HepG2 (cell line): ENCODE measurements around the gene AGBL2. TPM values are rescaled to one million over a fixed set of nuclear protein-coding genes. Genes with fewer than 3 reads are reported as not detected.

Source experiments
- BHLHE40 ChIP-seq: IDR thresholded peaks from 2 replicates; pipeline ENCODE4 v1.6.1; 2011; ENCODE audit warnings: low read length, improper control_type of control experiment
- CENPX ChIP-seq: sonication (generic); formaldehyde crosslinking; IDR thresholded peaks from 2 replicates; pipeline ENCODE4 v1.9.0; 2021; ENCODE audit warnings: mild to moderate bottlenecking, missing genetic modification reagents, moderate library complexity
- EZH2 ChIP-seq: conservative IDR thresholded peaks from 2 replicates; pipeline ENCODE4 v1.6.1; 2012; ENCODE audit warnings: mild to moderate bottlenecking, low read depth, low read length, moderate library complexity
- GPN1 ChIP-seq: sonication (generic); formaldehyde crosslinking; IDR thresholded peaks from 2 replicates; pipeline ENCODE4 v1.5.1; 2020; ENCODE audit warnings: missing genetic modification reagents, borderline replicate concordance
- JUND ChIP-seq: sonication (generic); formaldehyde crosslinking; IDR thresholded peaks from 2 replicates; pipeline ENCODE4 v1.8.0; 2022; ENCODE audit warnings: mild to moderate bottlenecking, missing genetic modification reagents
- NFE2L1 ChIP-seq: sonication (generic); formaldehyde crosslinking; IDR thresholded peaks from 2 replicates; pipeline ENCODE4 v1.4.0; 2020; ENCODE audit warnings: missing genetic modification reagents, mild to moderate bottlenecking, borderline replicate concordance
- PHF20 ChIP-seq: sonication (generic); formaldehyde crosslinking; IDR thresholded peaks from 2 replicates; pipeline ENCODE4 v1.5.0; 2020; ENCODE audit warnings: mild to moderate bottlenecking, missing genetic modification reagents
- POLR2AphosphoS5 ChIP-seq: IDR thresholded peaks from 2 replicates; pipeline ENCODE4 v1.6.1; 2012; ENCODE audit warnings: low read depth, low read length
- REPIN1 ChIP-seq: sonication (generic); formaldehyde crosslinking; IDR thresholded peaks from 2 replicates; pipeline ENCODE4 v1.8.0; 2022; ENCODE audit warnings: missing genetic modification reagents, low read depth, mild to moderate bottlenecking, borderline replicate concordance
- RFX5 ChIP-seq: IDR thresholded peaks from 2 replicates; pipeline ENCODE4 v1.6.1; 2011; ENCODE audit warnings: low read depth, low read length, improper control_type of control experiment
- SMAD3 ChIP-seq: sonication (generic); formaldehyde crosslinking; IDR thresholded peaks from 2 replicates; pipeline ENCODE4 v1.4.0; 2020; ENCODE audit warnings: missing genetic modification reagents
- STAT6 ChIP-seq: sonication (generic); formaldehyde crosslinking; IDR thresholded peaks from 2 replicates; pipeline ENCODE4 v1.4.0; 2020; ENCODE audit warnings: missing genetic modification reagents, mild to moderate bottlenecking, borderline replicate concordance
- ZBTB14 ChIP-seq: sonication (generic); formaldehyde crosslinking; IDR thresholded peaks from 2 replicates; pipeline ENCODE4 v1.4.0; 2020; ENCODE audit warnings: missing genetic modification reagents
- ZFP91 ChIP-seq: sonication (generic); formaldehyde crosslinking; IDR thresholded peaks from 2 replicates; pipeline ENCODE4 v1.9.0; 2022; ENCODE audit warnings: missing genetic modification reagents, mild to moderate bottlenecking, borderline replicate concordance
- ZNF235 ChIP-seq: sonication (generic); formaldehyde crosslinking; IDR thresholded peaks from 2 replicates; pipeline ENCODE4 v1.8.1; 2023; ENCODE audit warnings: mild to moderate bottlenecking, missing genetic modification reagents, borderline replicate concordance
- ZNF264 ChIP-seq: sonication (generic); formaldehyde crosslinking; IDR thresholded peaks from 2 replicates; pipeline ENCODE4 v1.4.0; 2020; ENCODE audit warnings: missing genetic modification reagents
- ZNF354B ChIP-seq: sonication (generic); formaldehyde crosslinking; IDR thresholded peaks from 2 replicates; pipeline ENCODE4 v1.8.0; 2022; ENCODE audit warnings: mild to moderate bottlenecking, missing genetic modification reagents
- ZNF484 ChIP-seq: sonication (generic); formaldehyde crosslinking; IDR thresholded peaks from 2 replicates; pipeline ENCODE4 v1.5.1; 2020; ENCODE audit warnings: mild to moderate bottlenecking, low read depth, missing genetic modification reagents, borderline replicate concordance
- ZNF496 ChIP-seq: sonication (generic); formaldehyde crosslinking; IDR thresholded peaks from 2 replicates; pipeline ENCODE4 v1.8.1; 2023; ENCODE audit warnings: mild to moderate bottlenecking, moderate library complexity, missing genetic modification reagents; ENCODE audit not compliant: insufficient replicate concordance
- ZNF510 ChIP-seq: sonication (generic); formaldehyde crosslinking; IDR thresholded peaks from 2 replicates; pipeline ENCODE4 v1.4.0; 2020; ENCODE audit warnings: low read depth, mild to moderate bottlenecking, missing genetic modification reagents
- ZNF607 ChIP-seq: sonication (generic); formaldehyde crosslinking; IDR thresholded peaks from 2 replicates; pipeline ENCODE4 v1.5.1; 2020; ENCODE audit warnings: missing genetic modification reagents, mild to moderate bottlenecking, borderline replicate concordance
- polyA plus RNA-seq, 8 experiments: library from polyadenylated mRNA; depleted of rRNA in 3 of 8; stranded (reverse) in 7 of 8; unstranded in 1 of 8; fragments of >200 nt; fragmentation: Illumina TruSeq in 4 of 8; extraction: Trizol in 4 of 8; gene quantifications; 2 replicates each; pipeline versions ENCODE4 v1.2.1 to v1.2.3, GENCODE V29; 2011 to 2016; ENCODE audit warnings: low read depth in 4 of 8, missing spikeins in 1 of 8, mixed read lengths in 1 of 8; ENCODE audit not compliant: insufficient read depth in 1 of 8
- total RNA-seq, 5 experiments: library from RNA; depleted of rRNA; stranded (reverse); fragments of >200 nt; fragmentation: Illumina TruSeq; extraction: Trizol; gene quantifications; 2 replicates each; pipeline ENCODE4 v1.2.3, GENCODE V29; 2016; ENCODE audit warnings: low read depth in 1 of 5

AGBL2 gene
- total and polyA plus RNA-seq, 2 of the 13 experiments (the other 11 are each of a cell fraction or from before 2014, with no cell fraction given) = 1.6 to 5.7 TPM

- TF ChIP-seq REPIN1 (CRISPR knock-in tag) (0 out of 2 replicates have a peak, but pooled peaks have one; percentile 79), ZBTB14 (peak; percentile 94), BHLHE40 (peak; percentile 98), RFX5 (peak; percentile 12; the same call in 1 of the 2 replicates), NFE2L1 (CRISPR knock-in tag) (no peak), GPN1 (peak; percentile 58; the same call in 1 of the 2 replicates), EZH2 (no peak), ZNF607 (CRISPR knock-in tag) (peak; percentile 94), JUND (CRISPR knock-in tag) (peak; percentile 53), SMAD3 (CRISPR knock-in tag) (peak; percentile 53; the same call in 1 of the 2 replicates), ZNF264 (no peak), ZNF354B (CRISPR knock-in tag) (0 out of 2 replicates have a peak, but pooled peaks have one; percentile 62), ZNF496 (CRISPR knock-in tag) (no peak), POLR2AphosphoS5 (peak; percentile 87), CENPX (CRISPR knock-in tag) (no peak), PHF20 (CRISPR knock-in tag) (peak; percentile 62; the same call in 1 of the 2 replicates), ZFP91 (CRISPR knock-in tag) (peak; percentile 85; the same call in 1 of the 2 replicates), ZNF235 (no peak; the same call in 1 of the 2 replicates), ZNF484 (CRISPR knock-in tag) (no peak), STAT6 (peak; percentile 81; the same call in 1 of the 2 replicates), ZNF510 (no peak)
Measured at GRCh38 chr11:47642099-47642855, 72.9 kb downstream of the AGBL2 start, which contains the start of gene MTCH2 (continued).
